NCI-H748 treated with DMSO at 0.1 percent for 48 hours (cell line): ENCODE measurements around the gene ACSS1.

Experiments
- DNase-seq: peaks from one replicate; lab custom pipeline; 2025; lab: John Stamatoyannopoulos, UW

ACSS1 gene

GRCh38 chr20:25078662-25079061 is 20.7 kb upstream of the ACSS1 start:
- DNase-seq, result no peak

GRCh38 chr20:25077610-25078169 is 19.8 kb upstream of the ACSS1 start:
- DNase-seq, result no peak

- peak; percentile 31 for DNase-seq
Observed at GRCh38 chr20:25076731-25077609, 19.0 kb upstream of the ACSS1 start.

- no peak for DNase-seq
Observed at GRCh38 chr20:25076201-25076600, 18.3 kb upstream of the ACSS1 start.

GRCh38 chr20:25073544-25073943 is 15.6 kb upstream of the ACSS1 start:
- DNase-seq, result no peak

- no peak for DNase-seq
Observed at GRCh38 chr20:25072226-25072811, 14.4 kb upstream of the ACSS1 start.

- DNase-seq, result no peak
Observed at GRCh38 chr20:25071734-25072133, 13.8 kb upstream of the ACSS1 start.

GRCh38 chr20:25070821-25071473 is 13.0 kb upstream of the ACSS1 start:
- DNase-seq, result no peak

- no peak for DNase-seq
Observed at GRCh38 chr20:25067102-25067987, 9.4 kb upstream of the ACSS1 start.

- no peak for DNase-seq
Observed at GRCh38 chr20:25066386-25066785, 8.4 kb upstream of the ACSS1 start.

- peak; percentile 24 for DNase-seq
Observed at GRCh38 chr20:25065625-25066338, 7.8 kb upstream of the ACSS1 start.

- no peak for DNase-seq
Observed at GRCh38 chr20:25065072-25065624, 7.2 kb upstream of the ACSS1 start.

GRCh38 chr20:25064561-25065071 is 6.7 kb upstream of the ACSS1 start:
- DNase-seq, result no peak

GRCh38 chr20:25063981-25064380 is 6.0 kb upstream of the ACSS1 start:
- DNase-seq, result no peak

- no peak for DNase-seq
Observed at GRCh38 chr20:25063546-25063945, 5.6 kb upstream of the ACSS1 start.

GRCh38 chr20:25062841-25063240 is 4.9 kb upstream of the ACSS1 start:
- no peak for DNase-seq

- no peak for DNase-seq
Observed at GRCh38 chr20:25061821-25062530, 4.0 kb upstream of the ACSS1 start.

- no peak for DNase-seq
Observed at GRCh38 chr20:25061103-25061799, 3.3 kb upstream of the ACSS1 start.

GRCh38 chr20:25059866-25060465 is 2.0 kb upstream of the ACSS1 start:
- DNase-seq, result no peak
